ENCODE results near the gene HNRNPA2B1.
"Not testable (repeated sequence)": the region's sequence is repeated elsewhere in the genome, so short reads cannot be mapped to it uniquely, and the experiment has no call there.

The HNRNPA2B1 gene

DNA sequence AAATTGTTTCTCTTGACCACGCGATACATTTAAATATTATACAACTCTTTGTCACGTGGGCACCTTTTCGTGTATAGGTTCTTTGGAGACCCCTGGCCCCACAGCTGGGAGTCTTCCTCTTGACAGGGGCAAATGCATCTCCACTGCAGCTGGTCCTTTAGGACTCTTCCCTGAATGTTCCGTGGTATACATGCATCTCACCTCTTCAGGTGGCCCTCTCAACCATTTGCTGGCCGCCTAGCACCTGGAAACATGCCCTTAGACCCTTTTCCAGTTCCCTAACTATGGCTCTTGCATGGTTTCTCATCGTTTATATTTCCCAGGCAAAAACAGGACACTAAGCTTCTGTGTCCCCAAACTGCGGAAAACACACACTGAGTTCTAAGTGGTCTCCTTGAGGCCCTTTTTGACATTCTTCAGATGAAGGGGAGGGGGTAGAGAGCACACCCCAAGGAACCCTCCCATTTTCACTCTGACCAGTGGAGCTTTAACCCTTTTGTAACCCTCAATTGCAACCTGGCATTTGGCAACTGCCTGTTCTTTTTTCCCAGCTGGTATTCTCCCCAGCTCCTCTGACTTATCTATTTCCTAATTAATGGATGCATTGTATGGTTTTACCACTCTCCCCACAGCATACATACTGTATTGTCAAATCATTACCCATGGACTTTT, 20.6 kb downstream of the HNRNPA2B1 start:
- Histone ChIP-seq H3K27me3 (replicated peaks; ENCODE audit: control insufficient read depth, insufficient read depth, low read length) (no peaks in the 10 kb centered on the region), H3K36me3 (ENCODE audit: control insufficient read depth, insufficient read depth, low read length) (peaks cover 3% of the 10 kb centered on the region), H3K4me3 (replicated peaks; ENCODE audit: low read depth, low read length) (no peak overlapping the region)
- TF ChIP-seq, protein P1, sequence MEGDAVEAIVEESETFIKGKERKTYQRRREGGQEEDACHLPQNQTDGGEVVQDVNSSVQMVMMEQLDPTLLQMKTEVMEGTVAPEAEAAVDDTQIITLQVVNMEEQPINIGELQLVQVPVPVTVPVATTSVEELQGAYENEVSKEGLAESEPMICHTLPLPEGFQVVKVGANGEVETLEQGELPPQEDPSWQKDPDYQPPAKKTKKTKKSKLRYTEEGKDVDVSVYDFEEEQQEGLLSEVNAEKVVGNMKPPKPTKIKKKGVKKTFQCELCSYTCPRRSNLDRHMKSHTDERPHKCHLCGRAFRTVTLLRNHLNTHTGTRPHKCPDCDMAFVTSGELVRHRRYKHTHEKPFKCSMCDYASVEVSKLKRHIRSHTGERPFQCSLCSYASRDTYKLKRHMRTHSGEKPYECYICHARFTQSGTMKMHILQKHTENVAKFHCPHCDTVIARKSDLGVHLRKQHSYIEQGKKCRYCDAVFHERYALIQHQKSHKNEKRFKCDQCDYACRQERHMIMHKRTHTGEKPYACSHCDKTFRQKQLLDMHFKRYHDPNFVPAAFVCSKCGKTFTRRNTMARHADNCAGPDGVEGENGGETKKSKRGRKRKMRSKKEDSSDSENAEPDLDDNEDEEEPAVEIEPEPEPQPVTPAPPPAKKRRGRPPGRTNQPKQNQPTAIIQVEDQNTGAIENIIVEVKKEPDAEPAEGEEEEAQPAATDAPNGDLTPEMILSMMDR (IDR thresholded peaks at IDR 0.05; ENCODE audit: insufficient read depth, low read length, poor library complexity, severe bottlenecking) = no peak
- no peak for DNase-seq (ENCODE audit: extremely low read depth, insufficient read length)

DNA sequence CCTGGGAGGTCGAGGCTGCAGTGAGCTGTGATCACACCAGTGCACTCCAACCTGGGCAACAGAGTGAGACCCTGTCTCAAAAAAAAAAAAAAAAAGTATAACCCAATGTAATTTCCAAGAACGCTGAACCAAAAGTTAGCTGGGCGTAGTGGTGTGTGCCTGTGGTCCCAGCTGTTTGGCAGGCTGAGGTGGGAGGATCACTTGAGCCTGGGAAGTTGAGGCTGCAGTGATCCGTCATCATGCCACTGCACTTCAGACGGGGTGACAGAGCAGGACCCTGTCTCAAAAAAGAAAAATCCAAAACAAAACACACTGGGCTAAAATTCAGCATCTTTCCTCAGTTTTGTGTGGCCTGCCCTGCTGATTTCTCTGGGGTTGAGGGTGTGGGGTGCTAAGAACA, 21.1 kb downstream of the HNRNPA2B1 start:
- no peaks in the 10 kb centered on the region for H3K27me3 ChIP-seq (replicated peaks; ENCODE audit: control insufficient read depth, insufficient read depth, low read length)
- no peak for DNase-seq (ENCODE audit: extremely low read depth, insufficient read length)
- TF ChIP-seq, protein P1 (IDR thresholded peaks at IDR 0.05; ENCODE audit: insufficient read depth, low read length, poor library complexity, severe bottlenecking) = no peak
- peaks cover 3% of the 10 kb centered on the region for H3K36me3 ChIP-seq (ENCODE audit: control insufficient read depth, insufficient read depth, low read length)
- H3K4me3 ChIP-seq (replicated peaks; ENCODE audit: low read depth, low read length) = no peak overlapping the region

DNA sequence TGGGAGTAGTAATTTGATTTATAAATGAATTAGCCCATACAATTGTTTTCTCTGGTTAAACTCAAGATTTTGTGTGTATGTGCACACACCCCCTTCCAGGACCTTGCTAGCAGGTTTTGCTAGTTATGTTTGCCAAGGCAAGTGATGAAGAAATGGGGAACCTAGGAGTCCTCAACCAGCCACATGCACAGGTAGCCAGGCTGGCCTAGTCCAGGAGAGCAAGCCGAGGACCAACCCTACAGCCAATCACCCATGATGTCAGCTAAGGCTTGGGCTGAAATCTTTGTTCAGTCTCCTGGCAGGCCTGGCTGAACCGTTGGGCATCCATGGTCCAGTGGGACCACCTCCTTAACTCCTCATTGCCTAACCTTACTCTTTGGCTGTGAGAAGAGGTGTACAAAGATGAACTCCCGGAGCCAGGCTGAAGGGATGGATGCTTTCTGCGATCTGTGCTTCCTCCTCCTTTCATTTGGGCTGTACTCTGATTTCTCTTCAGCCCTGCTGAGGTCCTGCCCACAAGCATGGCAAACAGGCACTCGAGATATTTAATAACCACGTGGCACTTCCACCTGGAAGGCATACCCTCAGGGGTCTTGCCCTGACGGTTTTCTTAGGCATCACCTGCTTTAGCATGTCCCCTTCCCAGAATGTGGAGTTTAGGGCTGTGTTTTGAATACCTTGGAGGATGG, 22.1 kb downstream of the HNRNPA2B1 start:
- TF ChIP-seq, protein P1 (IDR thresholded peaks at IDR 0.05; ENCODE audit: insufficient read depth, low read length, poor library complexity, severe bottlenecking) = no peak
- Histone ChIP-seq H3K4me3 (replicated peaks; ENCODE audit: low read depth, low read length) (no peak overlapping the region), H3K36me3 (ENCODE audit: control insufficient read depth, insufficient read depth, low read length) (peaks cover 3% of the 10 kb centered on the region), H3K27me3 (replicated peaks; ENCODE audit: control insufficient read depth, insufficient read depth, low read length) (no peaks in the 10 kb centered on the region)
- no peak for DNase-seq (ENCODE audit: extremely low read depth, insufficient read length)

DNA sequence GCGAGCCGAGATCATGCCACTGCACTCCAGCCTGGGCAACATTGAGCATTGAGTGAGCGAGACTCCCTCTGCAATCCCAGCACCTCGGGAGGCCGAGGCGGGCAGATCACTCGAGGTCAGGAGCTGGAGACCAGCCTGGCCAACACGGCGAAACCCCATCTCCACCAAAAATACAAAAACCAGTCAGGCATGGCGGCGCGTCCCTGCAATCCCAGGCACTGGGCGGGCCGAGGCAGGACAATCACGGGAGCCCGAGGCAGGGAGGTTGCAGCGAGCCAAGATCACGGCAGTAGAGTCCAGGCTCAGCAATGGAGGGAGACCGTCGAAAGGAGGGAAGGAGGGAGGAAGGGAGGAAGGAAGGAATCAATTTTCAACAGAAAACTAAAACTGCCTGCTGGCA, 23.3 kb downstream of the HNRNPA2B1 start:
- not testable (repeated sequence) for H3K36me3 ChIP-seq (ENCODE audit: control insufficient read depth, insufficient read depth, low read length); H3K4me3 ChIP-seq (replicated peaks; ENCODE audit: low read depth, low read length); H3K27me3 ChIP-seq (replicated peaks; ENCODE audit: control insufficient read depth, insufficient read depth, low read length); DNase-seq (ENCODE audit: extremely low read depth, insufficient read length)

DNA sequence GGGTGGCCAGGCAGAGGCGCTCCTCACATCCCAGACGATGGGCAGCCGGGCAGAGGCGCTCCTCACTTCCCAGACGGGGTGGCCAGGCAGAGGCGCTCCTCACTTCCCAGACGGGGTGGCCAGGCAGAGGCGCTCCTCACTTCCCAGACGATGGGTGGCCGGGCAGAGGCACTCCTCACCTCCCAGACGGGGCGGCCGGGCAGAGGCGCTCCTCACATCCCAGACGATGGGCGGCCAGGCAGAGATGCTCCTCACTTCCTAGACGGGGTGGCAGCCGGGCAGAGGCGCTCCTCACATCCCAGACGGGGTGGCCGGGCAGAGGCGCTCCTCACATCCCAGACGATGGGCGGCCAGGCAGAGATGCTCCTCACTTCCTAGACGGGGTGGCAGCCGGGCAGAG, 23.9 kb downstream of the HNRNPA2B1 start:
- H3K4me3 ChIP-seq (replicated peaks; ENCODE audit: low read depth, low read length); H3K36me3 ChIP-seq (ENCODE audit: control insufficient read depth, insufficient read depth, low read length); DNase-seq (ENCODE audit: extremely low read depth, insufficient read length); H3K27me3 ChIP-seq (replicated peaks; ENCODE audit: control insufficient read depth, insufficient read depth, low read length): not testable (repeated sequence)

DNA sequence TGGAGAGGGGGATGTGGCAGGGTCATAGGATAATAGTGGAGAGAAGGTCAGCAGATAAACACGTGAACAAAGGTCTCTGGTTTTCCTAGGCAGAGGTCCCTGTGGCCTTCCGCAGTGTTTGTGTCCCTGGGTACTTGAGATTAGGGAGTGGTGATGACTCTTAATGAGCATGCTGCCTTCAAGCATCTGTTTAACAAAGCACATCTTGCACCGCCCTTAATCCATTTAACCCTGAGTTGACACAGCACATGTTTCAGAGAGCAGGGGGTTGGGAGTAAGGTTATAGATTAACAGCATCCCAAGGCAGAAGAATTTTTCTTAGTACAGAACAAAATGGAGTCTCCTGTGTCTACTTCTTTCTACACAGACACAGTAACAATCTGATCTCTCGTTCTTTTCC, 24.6 kb downstream of the HNRNPA2B1 start:
- not testable (repeated sequence) for H3K4me3 ChIP-seq (replicated peaks; ENCODE audit: low read depth, low read length); H3K27me3 ChIP-seq (replicated peaks; ENCODE audit: control insufficient read depth, insufficient read depth, low read length); DNase-seq (ENCODE audit: extremely low read depth, insufficient read length); H3K36me3 ChIP-seq (ENCODE audit: control insufficient read depth, insufficient read depth, low read length)

DNA sequence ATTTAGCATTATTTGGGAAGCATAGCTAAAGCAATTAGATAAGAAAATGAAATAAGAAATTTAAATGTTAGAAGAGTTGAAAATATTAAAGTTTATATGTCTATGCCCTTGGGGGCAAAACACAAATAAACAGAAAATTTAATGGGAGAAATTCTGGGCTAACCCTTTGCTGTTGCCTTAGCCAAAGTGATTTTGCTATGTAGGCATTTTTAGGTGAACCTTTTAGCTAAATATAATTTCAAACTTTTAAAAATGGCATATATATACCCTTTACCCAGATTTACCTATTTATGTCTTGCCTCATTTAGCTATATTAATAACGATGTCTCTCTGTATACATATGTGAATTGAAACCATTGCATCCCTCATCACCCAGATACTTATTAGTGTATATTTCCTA, 28.5 kb downstream of the HNRNPA2B1 start:
- no peaks in the 10 kb centered on the region for H3K27me3 ChIP-seq (replicated peaks; ENCODE audit: control insufficient read depth, insufficient read depth, low read length)
- H3K36me3 ChIP-seq (ENCODE audit: control insufficient read depth, insufficient read depth, low read length) = no peaks in the 10 kb centered on the region
- no peak overlapping the region for H3K4me3 ChIP-seq (replicated peaks; ENCODE audit: low read depth, low read length)
- TF ChIP-seq, protein P1 (IDR thresholded peaks at IDR 0.05; ENCODE audit: insufficient read depth, low read length, poor library complexity, severe bottlenecking) = no peak
- no peak for DNase-seq (ENCODE audit: extremely low read depth, insufficient read length)

Measured in GM06990 (cell line).